Activated CD4-positive, CD25-positive, alpha-beta regulatory T cell treated with anti-CD3 and anti-CD28 coated beads, Interleukin-2, amount 50 U/mL, for 24 hours (primary cell): ENCODE data around the gene DEFB131B.
"Not testable (repeated sequence)": the region's sequence is repeated elsewhere in the genome, so short reads cannot be mapped to it uniquely, and the experiment has no call there.

Source experiments
- ATAC-seq, 2 donors: fragments of 150-1000 bp; cut with Tn5 transposase; one replicate each; pipeline ENCODE4 v1.10.0; 2021; ENCODE audit warnings: mild to moderate bottlenecking in 1 of 2, moderate library complexity in 1 of 2

DEFB131B gene, protein sequence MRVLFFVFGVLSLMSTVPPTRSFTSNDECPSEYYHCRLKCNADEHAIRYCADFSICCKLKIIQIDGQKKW

DNA sequence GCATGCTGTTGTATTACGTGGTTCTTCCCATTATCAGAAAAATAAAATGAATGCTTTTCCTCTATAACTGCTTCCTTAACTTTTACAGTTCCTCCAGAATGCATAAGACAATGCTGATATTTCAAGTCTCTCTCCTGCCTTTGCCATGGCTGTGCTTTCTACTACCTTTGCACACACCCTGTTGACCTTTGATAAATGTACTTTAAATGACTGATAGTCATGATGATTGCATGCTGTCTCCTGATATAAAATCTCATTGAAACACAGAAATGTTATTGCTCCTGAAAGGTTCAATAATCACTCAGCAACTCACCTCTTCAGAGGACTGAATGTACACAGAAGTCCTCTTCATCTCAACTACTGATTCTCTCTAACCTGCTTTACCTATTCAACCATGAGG is at the start of gene DEFB131B:
Gene DEFB131B (plus strand): TSS at position 395 of the 400 bp plus-strand sequence. CDS start 0 bp downstream, at position 395.
- not testable (repeated sequence) for ATAC-seq

- ATAC-seq: not testable (repeated sequence)
Observed at GRCh38 chr11:71829247-71829646, 49.0 kb upstream of the DEFB131B start.

DNA sequence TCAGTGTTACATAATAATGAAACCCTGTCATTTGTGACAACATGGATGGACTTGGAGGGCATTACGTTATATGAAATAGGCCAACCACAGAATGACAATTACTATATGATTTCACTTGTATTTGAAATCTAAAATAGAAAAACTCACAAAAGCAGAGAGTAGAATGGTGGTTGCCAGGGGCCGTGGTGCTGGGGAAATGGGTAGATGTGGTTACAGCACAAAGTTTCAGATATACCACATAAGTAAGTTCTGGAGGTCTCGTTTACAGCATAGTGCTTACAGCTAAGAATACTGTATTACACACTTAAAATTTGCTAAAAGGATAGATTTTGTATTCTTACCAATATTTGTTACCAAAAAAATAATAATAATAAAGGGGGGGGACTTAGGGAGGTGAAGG is 48.6 kb upstream of the DEFB131B start:
- not testable (repeated sequence) for ATAC-seq

DNA sequence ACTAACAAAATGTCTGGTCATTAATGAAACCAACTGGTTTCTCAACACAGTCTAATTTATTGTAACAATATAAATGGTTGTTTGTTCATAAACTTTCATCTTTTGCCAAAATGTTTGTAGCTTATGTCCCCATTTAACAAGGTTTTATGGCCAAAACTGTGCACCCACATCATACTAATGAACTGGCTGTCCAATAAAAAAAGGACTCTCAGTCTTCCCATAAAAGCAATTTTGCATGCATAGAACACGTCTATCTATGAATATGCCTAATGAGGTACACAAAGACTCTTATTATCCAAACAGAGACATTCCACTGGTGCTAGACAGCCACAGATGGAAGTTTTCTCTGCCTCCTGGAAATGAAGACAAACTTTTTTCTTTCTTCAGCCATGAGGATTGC is 45.4 kb upstream of the DEFB131B start, which contains the start of gene DEFB108B:
Gene DEFB108B (plus strand): TSS at position 390 of the 400 bp plus-strand sequence. CDS start 0 bp downstream, at position 390.
- ATAC-seq: not testable (repeated sequence)

DNA sequence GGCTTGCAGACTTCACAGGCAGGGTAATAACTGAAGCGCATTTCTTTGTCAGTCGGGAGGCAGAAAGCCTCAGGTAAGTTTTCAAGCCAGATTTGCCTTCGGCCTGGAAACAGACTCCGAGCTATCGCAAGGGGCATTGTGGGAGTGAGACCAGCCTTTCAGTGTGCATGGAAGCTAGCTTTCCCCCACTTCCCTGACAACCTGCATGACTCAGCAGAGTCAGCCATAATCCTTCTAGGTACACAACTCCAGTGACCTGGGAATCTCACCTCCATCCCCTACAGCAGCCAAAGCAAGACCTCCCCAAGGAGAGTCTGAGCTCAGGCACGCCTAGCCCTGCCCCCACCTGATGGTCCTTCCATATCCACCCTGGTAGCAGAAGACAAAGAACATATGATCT is 35.5 kb upstream of the DEFB131B start:
- ATAC-seq: not testable (repeated sequence)

DNA sequence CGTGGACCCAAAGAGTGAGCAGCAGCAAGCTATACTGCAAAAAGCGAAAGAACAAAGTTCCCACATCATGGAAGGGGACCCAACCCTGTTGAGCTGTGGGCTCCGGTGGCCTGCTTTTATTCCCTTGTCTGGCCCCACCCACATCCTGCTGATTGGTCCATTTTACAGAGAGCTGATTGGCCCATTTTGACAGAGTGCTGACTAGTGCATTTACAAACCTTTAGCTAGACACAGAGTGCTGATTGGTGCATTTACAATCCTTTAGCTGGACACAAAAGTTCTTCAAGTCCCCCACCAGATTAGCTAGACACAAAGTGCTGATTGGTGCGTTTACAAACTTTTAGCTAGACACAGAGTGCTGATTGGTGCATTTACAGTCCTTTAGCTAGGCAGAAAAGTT is 34.9 kb upstream of the DEFB131B start:
- ATAC-seq: not testable (repeated sequence)

DNA sequence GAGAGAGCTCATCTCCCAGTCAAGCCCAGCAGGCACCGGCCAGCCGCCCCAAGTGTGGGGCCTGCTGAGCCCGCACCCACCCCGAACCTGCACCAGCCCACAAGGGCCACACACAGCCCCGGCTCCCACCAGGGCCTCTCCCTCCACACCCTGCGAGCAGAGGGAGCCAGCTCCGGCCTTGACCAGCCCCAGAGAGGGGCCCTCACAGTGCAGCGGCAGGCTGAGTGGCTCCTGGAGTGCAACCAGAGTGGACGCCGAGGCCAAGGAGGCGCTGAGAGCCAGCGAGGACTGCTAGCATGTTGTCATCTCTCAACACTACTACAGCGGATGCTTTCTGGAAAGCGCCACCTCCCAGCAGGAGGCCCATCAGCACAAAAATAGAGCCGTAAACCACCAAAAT is 34.4 kb upstream of the DEFB131B start:
- ATAC-seq: no peak

GRCh38 chr11:71853895-71854294 is 24.4 kb upstream of the DEFB131B start:
- not testable (repeated sequence) for ATAC-seq

DNA sequence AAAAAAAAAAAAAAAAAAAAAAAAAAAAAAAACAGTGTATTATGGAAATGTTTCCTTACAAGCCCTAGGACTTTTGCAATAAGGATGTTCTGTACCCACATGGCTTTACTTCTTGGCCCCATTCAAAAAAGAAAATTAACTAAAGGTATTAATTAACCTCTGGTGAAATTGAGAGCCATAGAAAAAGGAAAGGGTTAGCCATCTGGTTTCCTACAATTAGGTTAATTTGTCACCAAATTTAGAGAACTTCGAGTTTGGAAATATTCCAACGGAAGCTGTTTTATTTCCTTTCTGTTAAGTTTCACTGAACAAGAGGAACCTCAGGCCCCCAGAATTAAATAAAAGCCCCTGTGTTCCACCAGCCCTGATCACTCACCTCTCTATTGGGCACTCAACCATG is 22.4 kb upstream of the DEFB131B start:
- not testable (repeated sequence) for ATAC-seq

GRCh38 chr11:71860835-71861234 is 17.4 kb upstream of the DEFB131B start:
- not testable (repeated sequence) for ATAC-seq

DNA sequence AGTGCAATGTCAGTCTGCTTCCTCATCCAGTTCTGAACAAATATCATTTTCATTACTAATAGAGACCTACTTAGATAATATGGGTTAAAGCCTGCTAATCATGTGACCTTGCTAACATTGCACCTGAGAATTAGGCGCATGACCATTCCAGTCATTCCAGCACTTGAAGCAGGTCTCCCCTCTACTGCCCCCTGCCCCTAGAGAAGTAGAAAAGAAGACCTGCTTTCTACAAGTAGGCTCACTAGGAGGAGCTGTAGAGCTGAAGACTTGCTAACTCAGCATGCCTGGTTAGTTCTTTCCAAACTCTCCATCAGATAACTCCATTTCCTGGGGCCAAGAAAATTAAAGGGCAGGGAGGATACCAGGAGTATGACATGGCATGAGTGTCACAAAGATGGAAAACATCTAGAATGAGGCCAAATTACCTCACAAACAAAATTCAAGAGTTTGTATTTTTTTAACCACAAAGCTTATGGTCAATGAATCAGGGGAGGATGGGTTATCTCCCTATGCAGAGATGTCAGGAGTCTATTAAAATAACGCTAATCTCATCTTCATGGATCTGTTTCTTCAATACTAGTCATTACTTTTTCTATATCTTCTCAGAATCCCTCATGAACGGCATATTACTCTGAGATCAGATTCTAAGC is 14.2 kb upstream of the DEFB131B start:
- ATAC-seq: peak; percentile 51 to 53

DNA sequence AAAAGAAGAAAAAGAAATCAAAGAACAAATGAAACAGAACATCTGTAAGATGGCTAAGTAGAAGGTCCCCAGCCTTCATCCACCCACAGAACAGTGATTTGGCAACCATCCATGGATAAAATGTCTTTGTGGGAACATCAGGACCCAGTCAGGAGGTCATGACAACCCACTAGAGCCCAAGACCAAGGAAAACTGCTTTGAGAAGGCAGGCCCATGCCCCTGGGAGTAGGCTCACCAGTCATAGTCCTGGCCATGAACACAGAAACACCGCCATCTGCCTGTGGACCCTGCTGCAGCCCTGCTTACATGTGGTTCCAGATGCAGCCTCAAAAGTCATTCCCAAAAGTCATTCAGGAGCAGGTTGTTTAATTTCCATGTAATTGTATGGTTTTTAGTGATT is 11.0 kb upstream of the DEFB131B start:
- not testable (repeated sequence) for ATAC-seq

DNA sequence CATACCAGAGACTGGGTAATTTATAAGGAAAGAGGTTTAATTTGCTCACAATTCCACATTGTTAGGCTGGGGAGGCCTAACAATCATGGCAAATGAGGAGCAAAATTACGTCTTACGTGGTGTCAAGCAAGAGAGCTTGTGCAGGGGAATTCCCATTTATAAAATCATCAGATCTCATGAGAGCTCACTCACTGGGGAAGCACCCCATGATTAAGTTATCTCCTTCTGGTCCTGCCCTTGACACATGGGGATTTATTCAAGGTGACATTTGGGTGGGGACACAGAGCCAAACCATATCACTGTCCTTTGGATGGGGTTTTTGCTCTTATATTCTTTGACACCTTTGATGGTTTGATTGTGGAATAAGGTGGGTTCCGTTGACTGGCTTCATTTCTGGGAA is 8.3 kb upstream of the DEFB131B start:
- peak; percentile 91 to 93 for ATAC-seq

DNA sequence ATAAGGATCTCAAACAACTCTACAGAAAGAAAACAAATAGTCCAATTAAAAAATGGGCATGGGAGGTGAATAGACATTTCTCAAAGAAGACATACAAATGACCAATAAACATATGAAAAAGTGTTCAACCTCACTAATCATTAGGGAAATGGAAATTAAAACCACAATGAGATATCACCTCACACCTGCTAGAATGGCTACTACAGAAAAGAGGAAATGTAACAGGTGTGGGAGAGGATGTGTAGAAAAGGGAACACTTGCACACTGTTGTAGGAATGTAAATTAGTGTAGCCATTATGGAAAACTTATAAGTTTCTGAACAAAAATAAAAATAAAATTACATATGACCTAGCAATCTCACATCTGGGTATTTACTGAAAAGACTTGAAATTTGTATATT is 7.6 kb upstream of the DEFB131B start:
- not testable (repeated sequence) for ATAC-seq

DNA sequence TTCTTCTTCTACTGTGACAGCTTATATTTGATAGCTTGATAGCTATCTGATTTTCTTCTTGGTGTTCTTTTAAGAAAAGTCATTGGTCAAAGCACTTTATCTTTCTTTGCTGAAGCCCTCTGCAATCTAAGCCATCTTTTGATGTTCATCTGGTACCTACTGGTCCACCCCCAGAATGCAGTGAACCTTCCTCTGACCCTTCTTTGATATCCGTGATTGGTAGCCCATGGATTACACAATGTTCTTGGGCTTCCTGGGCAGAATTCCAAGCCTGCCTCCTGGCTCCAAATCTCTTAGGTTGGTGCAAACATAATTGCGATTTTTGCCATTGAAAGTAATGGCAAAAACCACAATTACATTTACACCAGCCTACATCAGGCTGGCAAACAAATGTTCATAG is 2.0 kb upstream of the DEFB131B start:
- not testable (repeated sequence) for ATAC-seq

DNA sequence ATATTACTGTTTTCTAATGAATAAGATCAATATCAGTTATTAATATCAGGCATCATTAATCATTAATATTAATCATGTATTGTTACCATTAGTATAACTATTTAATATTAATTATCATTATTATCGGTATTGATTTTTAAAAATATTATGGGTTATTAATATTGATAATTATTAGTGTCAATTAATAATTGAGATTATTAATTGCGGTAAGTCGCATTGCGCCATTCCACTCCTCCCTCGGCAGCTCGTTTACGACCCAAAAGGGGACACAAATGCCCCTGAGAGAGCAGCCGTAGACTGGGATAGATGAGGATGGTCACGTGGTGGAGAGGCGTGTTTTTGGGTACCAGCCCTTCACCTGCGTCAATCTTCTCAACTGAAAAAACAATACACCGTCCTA is 7.6 kb downstream of the DEFB131B start:
- not testable (repeated sequence) for ATAC-seq

DNA sequence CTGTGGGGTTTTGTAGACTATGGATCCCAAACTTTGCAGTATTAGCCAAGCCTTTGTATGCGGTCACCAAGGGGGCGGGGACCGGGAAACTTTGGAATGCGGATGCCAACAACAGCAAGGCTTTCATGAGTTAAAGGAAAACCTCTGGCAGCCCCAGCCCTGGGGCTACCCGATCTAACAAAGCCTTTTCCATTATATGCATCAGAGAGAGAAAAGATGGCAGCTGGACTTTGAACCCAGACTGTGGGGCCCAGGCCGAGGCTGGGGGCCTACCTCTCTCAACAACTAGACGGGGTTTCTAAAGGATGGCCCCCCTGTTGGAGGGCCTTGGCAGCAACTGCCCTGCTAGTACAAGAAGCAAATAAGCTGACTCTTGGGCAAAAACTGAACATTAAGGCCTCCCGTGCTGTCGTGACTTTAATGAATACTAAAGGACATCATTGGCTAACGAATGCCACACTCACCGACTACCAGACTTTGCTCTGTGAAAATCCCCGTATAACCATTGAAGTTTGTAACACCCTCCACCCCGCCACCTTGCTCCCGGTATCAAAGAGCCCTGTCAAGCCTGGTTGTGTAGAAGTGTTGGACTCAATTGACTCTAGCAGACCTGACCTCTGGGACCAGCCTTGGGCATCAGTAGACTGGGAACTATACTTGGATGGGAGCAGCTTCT is 10.2 kb downstream of the DEFB131B start:
- ATAC-seq: not testable (repeated sequence)

GRCh38 chr11:71889181-71889872 is 11.1 kb downstream of the DEFB131B start:
- not testable (repeated sequence) for ATAC-seq

DNA sequence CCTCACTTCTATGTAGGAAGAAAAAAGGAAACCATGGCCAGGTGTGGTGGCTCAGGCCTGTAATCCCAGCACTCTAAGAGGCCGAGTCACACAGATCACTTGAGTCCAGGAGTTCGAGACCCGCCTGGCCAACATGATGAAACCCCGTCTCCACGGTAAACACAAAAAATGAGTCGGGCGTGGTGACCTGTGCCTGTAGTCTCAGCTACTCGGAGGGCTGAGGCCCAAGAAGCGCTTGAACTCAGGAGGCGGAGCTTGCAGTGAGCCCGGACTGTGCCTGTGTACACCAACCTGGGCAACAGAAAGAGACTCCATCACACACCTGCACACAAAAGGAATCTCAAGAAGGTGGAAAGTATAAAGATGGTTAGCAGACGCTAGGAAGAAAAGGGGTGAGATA is 17.7 kb downstream of the DEFB131B start:
- ATAC-seq: no peak

DNA sequence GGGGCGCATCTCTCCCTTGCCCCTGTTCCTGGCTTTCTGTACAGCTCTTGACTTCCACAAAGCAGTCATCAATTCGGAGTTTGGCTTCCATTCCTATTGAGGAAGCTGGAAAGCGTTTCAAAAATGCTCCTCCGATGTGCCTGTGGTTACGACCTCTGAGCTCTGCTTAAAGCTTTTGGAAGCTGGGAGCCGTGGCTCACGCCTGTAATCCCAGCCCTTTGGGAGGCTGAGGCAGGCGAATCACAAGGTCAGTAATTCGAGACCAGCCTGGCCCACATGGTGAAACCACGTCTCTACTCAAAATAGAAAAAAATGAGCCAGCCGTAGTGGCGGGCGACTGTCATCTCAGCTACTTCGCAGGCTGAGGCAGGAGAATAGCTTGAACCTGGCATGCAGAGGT is 22.9 kb downstream of the DEFB131B start:
- not testable (repeated sequence) for ATAC-seq

DNA sequence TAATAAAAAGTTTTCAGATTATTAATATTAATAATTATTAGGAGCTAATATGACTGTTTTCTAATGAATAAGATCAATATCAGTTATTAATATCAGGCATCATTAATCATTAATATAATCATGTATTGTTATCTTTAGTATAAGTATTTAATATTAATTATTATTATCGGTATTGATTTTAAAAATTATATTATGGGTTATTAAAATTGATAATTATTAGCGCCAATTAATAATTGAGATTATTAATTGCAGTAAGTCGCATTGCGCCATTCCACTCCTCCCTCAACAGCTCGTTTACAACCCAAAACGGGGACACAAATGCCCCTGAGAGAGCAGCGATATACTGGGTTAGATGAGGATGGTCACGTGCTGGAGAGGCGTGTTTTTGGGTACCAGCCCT is 30.0 kb downstream of the DEFB131B start:
- no peak for ATAC-seq

DNA sequence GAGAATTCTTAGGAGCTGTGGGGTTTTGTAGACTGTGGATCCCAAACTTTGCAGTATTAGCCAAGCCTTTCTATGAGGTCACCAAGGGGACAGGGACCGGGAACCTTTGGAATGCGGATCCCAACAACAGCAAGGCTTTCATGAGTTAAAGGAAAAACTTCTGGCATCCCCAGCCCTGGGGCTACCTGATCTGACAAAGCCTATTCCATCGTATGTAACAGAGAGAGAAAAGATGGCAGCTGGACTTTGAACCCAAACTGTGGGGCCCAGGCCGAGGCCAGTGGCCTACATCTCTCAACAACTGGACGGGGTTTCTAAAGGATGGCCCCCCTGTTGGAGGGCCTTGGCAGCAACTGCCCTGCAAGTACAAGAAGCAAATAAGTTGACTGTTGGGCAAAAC is 32.5 kb downstream of the DEFB131B start:
- ATAC-seq: not testable (repeated sequence)

DNA sequence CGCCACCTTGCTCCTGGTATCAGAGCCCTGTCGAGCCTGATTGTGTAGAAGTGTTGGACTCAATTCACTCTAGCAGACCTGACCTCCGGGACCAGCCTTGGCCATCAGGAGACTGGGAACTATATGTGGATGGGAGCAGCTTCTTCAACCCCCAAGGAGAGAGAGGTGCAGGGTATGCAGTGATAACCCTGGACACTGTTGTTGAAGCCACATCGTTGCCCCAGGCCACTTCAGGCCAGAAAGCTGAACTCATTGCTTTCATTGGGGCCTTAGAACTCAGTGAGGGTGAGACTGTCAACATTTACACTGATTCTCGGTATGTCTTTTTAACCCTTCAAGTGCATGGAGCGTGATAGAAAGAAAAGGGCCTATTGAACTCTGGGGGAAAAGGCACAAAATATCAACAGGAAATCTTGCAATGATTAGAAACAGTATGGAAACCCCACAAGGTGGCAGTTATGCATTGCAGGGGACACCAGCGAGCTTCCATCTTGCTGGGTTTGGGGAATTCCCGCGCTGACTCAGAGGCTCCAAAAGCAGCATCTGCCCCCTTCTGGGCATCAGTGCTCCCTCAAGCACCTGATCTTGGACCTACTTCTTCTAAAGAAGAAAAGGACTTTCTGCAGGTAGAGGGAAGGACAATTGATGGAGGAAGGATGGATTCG is 33.2 kb downstream of the DEFB131B start:
- ATAC-seq: not testable (repeated sequence)
